NCI-H524 treated with DMSO at 0.1 percent for 48 hours (cell line): Measurements from ENCODE around the gene PRDM1.
"Not testable (repeated sequence)": the region's sequence is repeated elsewhere in the genome, so short reads cannot be mapped to it uniquely, and the experiment has no call there.

Experiments
- DNase-seq: peaks from one replicate; lab custom pipeline; 2025; lab: John Stamatoyannopoulos, UW

PRDM1 gene

GRCh38 chr6:106136845-106137244 lies 50.7 kb downstream of the PRDM1 start:
- no peak for DNase-seq

GRCh38 chr6:106138151-106138550 lies 52.0 kb downstream of the PRDM1 start:
- DNase-seq, result no peak

- DNase-seq, result no peak
Measured at GRCh38 chr6:106141441-106142237, 55.5 kb downstream of the PRDM1 start.

GRCh38 chr6:106142876-106143431 lies 56.8 kb downstream of the PRDM1 start:
- no peak for DNase-seq

- DNase-seq, result no peak
Measured at GRCh38 chr6:106143665-106144064, 57.5 kb downstream of the PRDM1 start.

GRCh38 chr6:106145144-106145543 lies 59.0 kb downstream of the PRDM1 start:
- DNase-seq, result no peak

GRCh38 chr6:106145741-106146227 lies 59.6 kb downstream of the PRDM1 start:
- DNase-seq, result no peak

- no peak for DNase-seq
Measured at GRCh38 chr6:106146852-106147351, 60.8 kb downstream of the PRDM1 start.

GRCh38 chr6:106147476-106147875 lies 61.3 kb downstream of the PRDM1 start:
- DNase-seq, result no peak

- DNase-seq, result no peak
Measured at GRCh38 chr6:106149472-106150069, 63.4 kb downstream of the PRDM1 start.

- DNase-seq, result not testable (repeated sequence)
Measured at GRCh38 chr6:106152476-106152875, 66.3 kb downstream of the PRDM1 start.

GRCh38 chr6:106152952-106153351 lies 66.8 kb downstream of the PRDM1 start:
- no peak for DNase-seq

- DNase-seq, result no peak
Measured at GRCh38 chr6:106154326-106154725, 68.2 kb downstream of the PRDM1 start.

GRCh38 chr6:106155219-106155830 lies 69.2 kb downstream of the PRDM1 start:
- no peak for DNase-seq

- no peak for DNase-seq
Measured at GRCh38 chr6:106156413-106156812, 70.3 kb downstream of the PRDM1 start.

GRCh38 chr6:106156863-106157262 lies 70.7 kb downstream of the PRDM1 start:
- DNase-seq, result no peak

- DNase-seq, result no peak
Measured at GRCh38 chr6:106158816-106159215, 72.7 kb downstream of the PRDM1 start.
